C4-2B (cell line): ENCODE results near the gene CRPPA.

Experiments
- H3K27ac ChIP-seq: fragments of 450-650 bp; 2 replicates; pipeline ENCODE4 v1.5.1; 2017
- ZFX ChIP-seq: fragments of 450-650 bp; IDR thresholded peaks from 2 replicates; pipeline ENCODE4 v1.6.1; 2017
- TF ChIP-seq, protein P1 (sequence below): fragments of 450-650 bp; conservative IDR thresholded peaks from 2 replicates; pipeline ENCODE4 v1.5.1; 2017; ENCODE audit warnings: mild to moderate bottlenecking

Gene CRPPA

GRCh38 chr7:16412274-16413254 is 8.8 kb downstream of the CRPPA start:
- H3K27ac ChIP-seq: no peak overlapping the region
- TF ChIP-seq, protein P1, sequence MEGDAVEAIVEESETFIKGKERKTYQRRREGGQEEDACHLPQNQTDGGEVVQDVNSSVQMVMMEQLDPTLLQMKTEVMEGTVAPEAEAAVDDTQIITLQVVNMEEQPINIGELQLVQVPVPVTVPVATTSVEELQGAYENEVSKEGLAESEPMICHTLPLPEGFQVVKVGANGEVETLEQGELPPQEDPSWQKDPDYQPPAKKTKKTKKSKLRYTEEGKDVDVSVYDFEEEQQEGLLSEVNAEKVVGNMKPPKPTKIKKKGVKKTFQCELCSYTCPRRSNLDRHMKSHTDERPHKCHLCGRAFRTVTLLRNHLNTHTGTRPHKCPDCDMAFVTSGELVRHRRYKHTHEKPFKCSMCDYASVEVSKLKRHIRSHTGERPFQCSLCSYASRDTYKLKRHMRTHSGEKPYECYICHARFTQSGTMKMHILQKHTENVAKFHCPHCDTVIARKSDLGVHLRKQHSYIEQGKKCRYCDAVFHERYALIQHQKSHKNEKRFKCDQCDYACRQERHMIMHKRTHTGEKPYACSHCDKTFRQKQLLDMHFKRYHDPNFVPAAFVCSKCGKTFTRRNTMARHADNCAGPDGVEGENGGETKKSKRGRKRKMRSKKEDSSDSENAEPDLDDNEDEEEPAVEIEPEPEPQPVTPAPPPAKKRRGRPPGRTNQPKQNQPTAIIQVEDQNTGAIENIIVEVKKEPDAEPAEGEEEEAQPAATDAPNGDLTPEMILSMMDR: no peak
- TF ChIP-seq ZFX: no peak

DNA sequence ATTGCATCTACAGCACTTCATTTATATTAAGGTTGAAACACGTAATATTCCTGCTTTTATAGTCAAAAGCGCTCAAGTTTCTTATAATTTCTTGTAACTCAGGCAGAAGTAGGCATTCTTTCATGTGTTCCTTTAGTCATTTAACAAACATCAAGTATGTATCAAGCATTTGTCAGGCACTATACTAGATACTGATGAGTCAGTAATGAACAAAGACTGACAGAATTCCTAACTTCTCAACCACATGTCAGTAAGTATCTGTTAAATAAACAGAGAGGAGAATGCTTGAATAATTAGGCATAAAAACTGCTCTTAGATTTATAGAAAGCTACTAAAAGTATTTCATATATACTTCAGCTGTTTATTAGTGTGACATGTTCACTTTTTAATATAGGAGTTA is 9.9 kb downstream of the CRPPA start:
- TF ChIP-seq, protein P1: no peak
- TF ChIP-seq ZFX: no peak
- H3K27ac ChIP-seq: no peak overlapping the region

- no peak for TF ChIP-seq ZFX
- TF ChIP-seq, protein P1: 0 out of 2 replicates have a peak, but pooled peaks have one; percentile 6
- no peak overlapping the region for H3K27ac ChIP-seq
Measured at GRCh38 chr7:16409777-16410176, 11.6 kb downstream of the CRPPA start.

DNA sequence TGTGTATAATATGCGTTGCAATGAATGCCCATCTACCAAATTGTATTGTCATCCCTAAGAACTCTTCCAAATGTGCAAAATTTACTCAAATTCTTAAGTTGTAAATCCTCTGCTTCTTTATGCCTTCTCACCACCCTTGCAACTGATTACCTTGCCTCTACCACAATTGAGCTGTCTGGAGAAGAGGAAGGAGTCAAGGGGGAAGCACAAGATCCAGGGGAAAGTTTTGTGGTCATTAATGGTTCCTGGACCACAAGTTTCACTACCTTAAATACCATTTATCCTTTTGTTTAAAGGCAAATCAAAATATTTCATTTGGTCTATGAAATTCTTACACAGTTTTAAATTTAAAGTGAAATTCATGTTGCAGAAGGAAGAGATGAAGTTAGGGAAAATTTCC is 16.7 kb downstream of the CRPPA start:
- H3K27ac ChIP-seq: no peak overlapping the region
- TF ChIP-seq, protein P1: no peak
- TF ChIP-seq ZFX: no peak

DNA sequence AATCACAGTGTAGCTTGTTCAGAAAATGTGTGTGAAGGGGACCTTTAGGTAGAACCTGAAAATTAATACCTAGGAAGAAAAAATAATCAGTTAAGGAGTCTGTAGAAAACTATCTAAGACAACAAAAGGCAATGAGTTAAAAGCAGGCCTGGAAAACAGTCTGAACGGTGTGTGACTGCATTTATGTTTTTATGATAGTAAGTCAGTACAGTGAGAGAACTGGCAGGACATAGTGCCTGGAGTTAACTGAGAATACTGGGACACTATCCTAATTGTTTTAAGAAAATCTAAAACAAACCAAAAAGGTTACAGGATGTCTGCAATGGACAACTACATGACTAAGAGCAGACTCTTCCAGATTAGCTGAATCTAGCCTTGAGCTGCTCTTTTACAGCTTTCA is 17.9 kb downstream of the CRPPA start:
- TF ChIP-seq, protein P1: no peak
- no peak for TF ChIP-seq ZFX
- no peak overlapping the region for H3K27ac ChIP-seq

DNA sequence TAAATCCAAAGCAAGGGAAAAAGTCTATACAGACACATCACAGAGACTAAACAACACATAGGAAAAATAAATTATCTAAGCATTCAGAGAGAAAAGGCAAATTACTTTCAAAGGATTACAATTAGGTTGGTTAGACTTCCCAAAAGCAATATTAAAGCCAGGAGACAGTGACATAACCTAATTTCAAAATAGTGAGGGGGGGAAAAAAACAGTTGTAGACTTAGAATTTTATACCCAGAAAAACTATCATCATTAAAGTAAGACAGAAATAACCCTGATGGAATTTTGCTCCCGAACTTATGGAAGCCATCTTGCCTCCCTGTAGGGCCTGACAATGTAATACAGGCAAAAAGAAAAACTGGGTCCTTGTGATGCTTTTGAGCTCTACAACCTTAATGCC is 18.4 kb downstream of the CRPPA start:
- H3K27ac ChIP-seq: no peak overlapping the region
- TF ChIP-seq, protein P1: no peak
- no peak for TF ChIP-seq ZFX

DNA sequence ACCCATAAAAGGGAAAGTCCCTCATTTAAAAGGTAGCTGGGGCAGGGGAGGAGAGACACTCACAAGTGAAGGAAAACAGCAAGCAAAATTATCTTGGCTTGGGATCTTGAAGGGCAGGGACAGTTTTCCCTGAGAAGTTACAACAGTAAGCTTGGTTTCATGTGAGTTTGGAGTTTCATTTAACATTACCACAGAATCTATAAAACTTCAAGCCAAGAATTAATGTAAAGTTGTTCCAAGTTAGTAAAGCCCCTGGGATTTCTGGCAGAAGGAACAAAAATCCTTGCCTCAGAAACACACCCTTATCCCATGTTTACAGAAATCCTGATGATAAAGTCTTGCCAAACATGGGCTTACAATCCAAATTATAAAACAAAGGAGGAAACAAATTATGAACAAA is 19.2 kb downstream of the CRPPA start:
- no peak overlapping the region for H3K27ac ChIP-seq
- TF ChIP-seq ZFX: no peak
- TF ChIP-seq, protein P1: no peak
